NOMO-1 treated with dmso at 0.1 percent for 144 hours (cell line): Measurements from ENCODE around the gene PIGT.
"Not testable (repeated sequence)": the region's sequence is repeated elsewhere in the genome, so short reads cannot be mapped to it uniquely, and the experiment has no call there.

Experiments
- DNase-seq: peaks from one replicate; lab custom pipeline; 2025; ENCODE audit not compliant: unreplicated experiment; lab: John Stamatoyannopoulos, UW

The PIGT gene

GRCh38 chr20:45462711-45463509 is 47.0 kb downstream of the PIGT start:
- DNase-seq, result no peak

GRCh38 chr20:45463709-45464108 is 47.8 kb downstream of the PIGT start:
- no peak for DNase-seq

- no peak for DNase-seq
Observed at GRCh38 chr20:45465491-45466266, 49.7 kb downstream of the PIGT start.

DNA sequence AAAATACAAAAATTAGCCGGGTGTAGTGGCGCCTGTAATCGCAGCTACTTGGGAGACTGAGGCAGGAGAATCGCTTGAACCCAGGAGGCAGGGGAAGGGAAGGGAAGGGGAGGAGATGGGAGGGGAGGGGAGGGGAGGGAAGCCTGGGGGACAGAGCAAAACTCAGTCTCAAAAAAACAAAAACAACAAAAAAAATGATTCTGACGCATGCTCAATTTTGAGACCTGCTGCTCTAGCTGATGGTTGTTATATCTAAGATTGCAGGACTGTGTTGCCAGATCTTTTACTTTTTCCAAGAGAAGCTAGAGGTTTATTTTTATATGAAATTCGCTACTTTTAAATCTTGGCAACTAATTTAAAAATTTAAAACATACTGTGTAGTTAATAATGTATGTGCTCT is 51.2 kb downstream of the PIGT start:
- DNase-seq, result no peak

DNA sequence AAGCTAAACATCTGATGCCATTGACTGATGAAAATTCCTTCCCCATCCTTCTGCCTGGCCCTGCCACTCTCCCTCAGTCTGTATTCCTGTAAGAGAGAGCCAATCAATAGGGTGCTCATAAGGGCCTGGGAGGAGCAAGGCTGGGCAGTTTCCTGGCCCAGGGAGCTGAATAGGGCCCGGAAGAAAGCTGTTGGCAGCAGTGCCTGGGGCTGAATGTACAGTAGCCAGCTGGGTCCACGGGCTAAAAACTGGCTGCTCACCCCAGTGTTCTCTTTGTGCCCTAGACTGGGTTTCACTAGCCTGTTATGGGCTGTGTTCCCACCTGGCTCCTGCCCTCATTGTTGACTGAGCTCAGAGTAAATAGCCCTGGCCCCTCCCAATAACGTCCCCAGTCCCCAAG is 51.9 kb downstream of the PIGT start:
- DNase-seq, result no peak

- no peak for DNase-seq
Observed at GRCh38 chr20:45469336-45470261, 53.7 kb downstream of the PIGT start, which contains the start of gene WFDC2. Gene WFDC2, plus strand, starts transcription at chr20:45469753. Its CDS starts 29 bp downstream, at chr20:45469782.

- DNase-seq, result no peak
Observed at GRCh38 chr20:45470262-45470931, 54.5 kb downstream of the PIGT start.

GRCh38 chr20:45470937-45471336 is 55.0 kb downstream of the PIGT start:
- no peak for DNase-seq

DNA sequence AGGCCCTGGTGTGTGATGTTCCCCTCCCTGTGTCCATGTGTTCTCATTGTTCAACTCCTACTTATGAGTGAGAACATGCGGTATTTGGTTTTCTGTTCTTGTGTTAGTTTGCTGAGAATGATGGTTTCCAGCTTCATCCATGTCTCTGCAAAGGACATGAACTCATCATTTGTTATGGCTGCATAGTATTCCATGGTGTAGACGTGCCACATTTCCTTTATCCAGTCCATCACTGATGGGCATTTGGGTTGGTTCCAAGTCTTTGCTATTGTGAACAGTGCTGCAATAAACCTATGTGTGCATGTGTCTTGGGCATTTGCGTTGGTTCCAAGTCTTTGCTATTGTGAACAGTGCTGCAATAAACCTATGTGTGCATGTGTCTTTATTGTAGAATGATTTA is 56.3 kb downstream of the PIGT start:
- not testable (repeated sequence) for DNase-seq
